Esophagus squamous epithelium (tissue), 5 donors: ENCODE data around the gene VPS35. TPM values are rescaled to one million over a fixed set of nuclear protein-coding genes. Genes with fewer than 3 reads are reported as not detected.
"Not testable (repeated sequence)": the region's sequence is repeated elsewhere in the genome, so short reads cannot be mapped to it uniquely, and the experiment has no call there.

ENCODE experiments used
- DNase-seq: peaks from one replicate; lab custom pipeline; 2025; lab: John Stamatoyannopoulos, UW
- H3K27ac ChIP-seq, 4 donors: fragments of 200-600 bp; sonication (generic); one replicate each; pipeline ENCODE4 v1.5.1; 2016 to 2019; ENCODE audit warnings: mild to moderate bottlenecking in 1 of 4
- H3K27me3 ChIP-seq, 4 donors: fragments of 200-600 bp; sonication (generic); 1 replicate in 3 of 4; 2 replicates in 1 of 4; pipeline versions ENCODE4 v1.5.1 to v1.6.0; 2017 to 2021; ENCODE audit warnings: antibody characterized with exemption in 1 of 4
- H3K36me3 ChIP-seq, 3 donors: fragments of 200-600 bp; sonication (generic); one replicate each; pipeline ENCODE4 v1.5.1; 2016 to 2019
- H3K4me1 ChIP-seq, 3 donors: fragments of 200-600 bp; sonication (generic); one replicate each; pipeline ENCODE4 v1.5.1; 2017 to 2019
- H3K4me3 ChIP-seq, 4 donors: fragments of 200-600 bp; sonication (generic); 1 replicate in 3 of 4; 2 replicates in 1 of 4; pipeline ENCODE4 v1.5.1; 2016 to 2019; ENCODE audit warnings: mild to moderate bottlenecking in 2 of 4, moderate library complexity in 1 of 4
- H3K9me3 ChIP-seq, 3 donors: fragments of 200-600 bp; sonication (generic); one replicate each; pipeline ENCODE4 v1.5.1; 2016 to 2019
- CTCF ChIP-seq, 6 experiments: fragments of 450-650 bp in 4 of 6; fragments of 200-600 bp in 2 of 6; sonication (generic) in 2 of 6; IDR thresholded peaks; one replicate each; pipeline ENCODE4 v1.5.1; 2016 to 2019; ENCODE audit warnings: antibody characterized with exemption in 6 of 6, mild to moderate bottlenecking in 4 of 6, moderate library complexity in 4 of 6
- POLR2A ChIP-seq, 4 donors: fragments of 450-650 bp; IDR thresholded peaks; one replicate each; pipeline ENCODE4 v1.6.1; 2017; ENCODE audit warnings: antibody characterized with exemption in 4 of 4, mild to moderate bottlenecking in 4 of 4, moderate library complexity in 3 of 4
- WGBS, 2 donors: methylation state at CpG; one replicate each; pipeline ENCODE4 v1.1.5; 2018; 5-methylcytosine and 5-hydroxymethylcytosine counted together
- intact Hi-C: fragments of 100-400 bp; cut with DNase I; formaldehyde crosslinking; loops from one replicate; pipeline ENCODE4 v1.15.0; 2022
- total RNA-seq, 4 donors: library from RNA; depleted of rRNA; stranded (reverse); fragments of >200 nt; gene quantifications; one replicate each; pipeline ENCODE4 v1.1.0, GENCODE V29; 2016
- donor health status: DM: yes; HTN: yes; CAD: no.

VPS35 gene
- total RNA-seq, 4 donors from 2014 or later, result 34.0 to 129 (median 88.0) TPM

GRCh38 chr16:46688101-46688653, 801 bp downstream of the VPS35 start:
- TF ChIP-seq POLR2A (IDR thresholded peaks at IDR 0.05) (peak in 1 of 4 donors; percentile 21), CTCF (IDR thresholded peaks at IDR 0.05) (no peak)
- H3K27ac ChIP-seq, result peak overlapping the region; percentile 93 to 98 (median 96)
- H3K4me1 ChIP-seq, result peaks cover 7 to 64% (median 23%) of the 10 kb centered on the region in 3 donors
- H3K9me3 ChIP-seq, result no peaks in the 10 kb centered on the region
- intact Hi-C loops, result loop anchor here (5.0 kb wide), 1 partner anchor 144 kb away; the partner anchor contains the start of gene C16orf87
- H3K36me3 ChIP-seq, result no peaks in the 10 kb centered on the region
- no peaks in the 10 kb centered on the region for H3K27me3 ChIP-seq
- 1 to 3% methylated on average over 10 to 14 of the region's 14 CpGs for WGBS, 2 donors
- peak overlapping the region; percentile 83 to 94 (median 88) for H3K4me3 ChIP-seq
- DNase-seq, result no peak

- intact Hi-C loops, result loop anchor here (5.0 kb wide), 1 partner anchor 145 kb away; the partner anchor contains the start of gene C16orf87
- H3K27ac ChIP-seq, result peak overlapping the region in 2 of 4 donors; percentile 96 to 97
Observed at GRCh38 chr16:46687486-46687885, 1.5 kb downstream of the VPS35 start.

GRCh38 chr16:46686815-46687473, 2.0 kb downstream of the VPS35 start:
- no peak for DNase-seq
- peaks cover 7 to 64% (median 23%) of the 10 kb centered on the region in 3 donors for H3K4me1 ChIP-seq
- intact Hi-C loops, result loop anchor here (5.0 kb wide), 1 partner anchor 145 kb away; the partner anchor contains the start of gene C16orf87
- no peak overlapping the region for H3K27ac ChIP-seq
- peak overlapping the region in 1 of 4 donors; percentile 87 for H3K4me3 ChIP-seq
- no peaks in the 10 kb centered on the region for H3K9me3 ChIP-seq
- TF ChIP-seq CTCF (IDR thresholded peaks at IDR 0.05) (no peak), POLR2A (IDR thresholded peaks at IDR 0.05) (no peak)
- H3K27me3 ChIP-seq, result no peaks in the 10 kb centered on the region
- H3K36me3 ChIP-seq, result peaks cover 0 to 11% (median 0%) of the 10 kb centered on the region in 3 donors
- WGBS, 2 donors, result 32 to 37% methylated on average over 5 of the region's 5 CpGs

More at GRCh38 chr16:46687486-46687885, 1.5 kb downstream of the VPS35 start:
- Histone ChIP-seq H3K4me1 (peaks cover 7 to 64% (median 23%) of the 10 kb centered on the region in 3 donors), H3K27me3 (no peaks in the 10 kb centered on the region), H3K9me3 (no peaks in the 10 kb centered on the region), H3K4me3 (peak overlapping the region; percentile 83 to 94 (median 88)), H3K36me3 (peaks cover 0 to 5% (median 0%) of the 10 kb centered on the region in 3 donors)
- TF ChIP-seq POLR2A (IDR thresholded peaks at IDR 0.05), result no peak
- no peak for TF ChIP-seq CTCF (IDR thresholded peaks at IDR 0.05)
- DNase-seq, result no peak
- WGBS, 2 donors, result 66 to 75% methylated on average over 8 to 9 of the region's 9 CpGs

GRCh38 chr16:46681867-46682266, 7.1 kb downstream of the VPS35 start:
- H3K27me3 ChIP-seq, intact Hi-C loops, DNase-seq, H3K9me3 ChIP-seq, H3K27ac ChIP-seq, H3K4me3 ChIP-seq: not testable (repeated sequence)
- 85 to 91% methylated on average over 2 of the region's 2 CpGs for WGBS, 2 donors
- Histone ChIP-seq H3K4me1 (peaks cover 0 to 32% (median 0%) of the 10 kb centered on the region in 3 donors), H3K36me3 (peaks cover 0 to 59% (median 0%) of the 10 kb centered on the region in 3 donors)

- DNase-seq, H3K27ac ChIP-seq, H3K9me3 ChIP-seq, intact Hi-C loops, H3K27me3 ChIP-seq, H3K4me3 ChIP-seq, H3K4me1 ChIP-seq: not testable (repeated sequence)
- 90 to 100% methylated on average over 1 of the region's 1 CpG for WGBS, 2 donors
- H3K36me3 ChIP-seq, result peaks cover 0 to 97% (median 7%) of the 10 kb centered on the region in 3 donors
Observed at GRCh38 chr16:46677943-46678342, 11.0 kb downstream of the VPS35 start.
